ENCODE results near the gene FLT3LG.
A peak's percentile ranks its signal among the peaks of the same experiment; 100 is the strongest.
"Not testable (repeated sequence)": the region's sequence is repeated elsewhere in the genome, so short reads cannot be mapped to it uniquely, and the experiment has no call there.

Gene FLT3LG

GRCh38 chr19:49441210-49441959 is 32.6 kb upstream of the FLT3LG start, which contains the start of gene SLC17A7:
SLC17A7 (minus strand) TSS chr19:49441527; CDS start chr19:49441379, 148 bp downstream.
- DNase-seq, result peak; percentile 51

- no peak for DNase-seq
These were observed 32.1 kb upstream of the FLT3LG start for GRCh38 chr19:49441960-49442350.

DNA sequence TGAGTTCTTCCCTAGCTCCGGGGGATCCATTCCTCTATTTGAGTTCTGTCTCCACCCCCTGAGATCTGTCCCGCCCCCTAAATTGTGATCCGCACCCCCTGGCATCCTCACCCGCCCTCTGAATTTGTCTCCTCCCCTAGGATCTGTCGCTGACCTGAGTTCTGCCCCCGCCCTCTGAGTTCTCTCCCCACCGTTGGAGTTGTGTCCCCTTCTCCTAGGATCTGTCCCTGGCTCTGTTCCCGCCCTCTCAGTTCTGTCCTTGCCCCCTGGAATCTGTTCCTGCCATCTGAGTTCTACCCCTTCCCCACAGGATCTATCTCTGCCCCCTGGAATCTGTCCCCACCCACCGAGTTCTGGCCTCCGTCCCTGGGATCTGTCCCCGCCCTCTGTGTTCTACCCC is 31.7 kb upstream of the FLT3LG start:
- DNase-seq, result no peak

GRCh38 chr19:49442771-49443365 is 31.1 kb upstream of the FLT3LG start:
- peak; percentile 56 for DNase-seq

- DNase-seq, result peak; percentile 94
These were observed 30.5 kb upstream of the FLT3LG start for GRCh38 chr19:49443366-49444099.

DNA sequence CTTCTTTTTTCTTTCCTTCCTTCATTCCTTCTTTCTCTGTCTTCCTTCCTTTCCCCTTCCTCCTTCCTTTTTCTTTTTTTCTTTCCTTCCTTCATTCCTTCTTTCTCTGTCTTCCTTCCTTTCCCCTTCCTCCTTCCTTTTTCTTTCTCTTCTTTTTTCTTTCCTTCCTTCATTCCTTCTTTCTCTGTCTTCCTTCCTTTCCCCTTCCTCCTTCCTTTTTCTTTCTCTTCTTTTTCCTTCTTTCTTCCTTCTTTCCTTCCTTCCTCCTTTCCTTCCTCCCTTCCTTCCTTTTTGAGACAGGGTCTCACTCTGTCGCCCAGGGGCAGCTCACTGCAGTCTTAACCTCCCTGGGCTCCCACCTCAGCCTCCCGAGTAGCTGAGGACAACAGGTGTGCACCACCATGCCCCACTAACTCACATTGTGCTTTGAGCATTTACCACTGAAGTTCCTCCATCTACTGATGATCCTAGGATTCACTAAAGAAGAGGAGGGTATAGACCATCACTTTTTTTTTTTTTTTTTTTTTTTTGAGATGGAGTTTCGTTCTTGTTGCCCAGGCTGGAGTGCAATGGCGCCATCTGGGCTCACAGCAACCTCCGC is 29.8 kb upstream of the FLT3LG start:
- DNase-seq, result not testable (repeated sequence)

- no peak for DNase-seq
These were observed 28.0 kb upstream of the FLT3LG start for GRCh38 chr19:49445997-49446396.

DNA sequence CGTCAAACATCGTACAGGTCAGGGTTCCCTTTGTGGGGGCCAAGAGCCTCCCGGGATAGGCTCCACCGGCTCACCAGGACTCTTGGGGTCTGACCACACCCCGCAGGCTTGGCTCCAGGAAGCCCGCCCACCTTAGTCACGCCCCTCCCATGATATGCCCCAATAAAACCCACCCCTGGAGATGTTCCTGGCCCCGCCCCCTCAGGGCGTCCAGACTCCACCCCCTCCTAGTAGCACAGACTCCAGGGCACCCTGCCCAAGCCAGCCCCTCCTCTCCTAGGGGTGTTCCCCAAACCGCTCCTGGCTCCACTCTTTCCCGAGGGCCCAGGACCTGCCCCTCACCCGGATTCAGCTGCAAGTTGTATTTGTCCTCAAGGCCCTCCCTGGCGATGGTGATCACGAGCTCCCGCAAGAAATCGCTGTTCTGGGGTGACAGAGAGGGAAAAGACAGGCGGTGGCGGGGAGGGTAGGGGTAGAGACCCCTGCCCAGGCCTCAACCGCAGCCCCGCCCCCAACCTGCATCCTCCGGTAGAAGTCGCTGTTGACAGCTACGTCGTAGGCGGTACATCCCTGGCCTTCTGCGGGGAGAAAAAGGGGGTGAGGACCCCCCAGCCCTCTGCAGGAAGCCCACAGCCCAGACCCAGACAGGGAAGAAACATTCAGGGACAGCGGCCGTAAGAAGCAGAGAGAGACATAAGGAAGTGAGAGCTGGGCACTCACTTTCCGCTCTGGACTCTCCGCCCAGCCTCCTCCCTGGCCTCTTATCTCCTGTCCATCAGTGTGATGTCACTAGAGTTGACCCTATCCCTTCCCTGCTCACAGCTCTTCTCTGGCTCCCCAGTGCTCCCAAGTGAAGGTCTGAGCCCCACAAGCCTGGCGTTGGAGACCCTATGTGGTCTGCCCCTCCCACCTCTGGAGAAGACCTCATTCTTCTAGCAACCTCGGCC is 26.3 kb upstream of the FLT3LG start:
- peak; percentile 29 for DNase-seq

GRCh38 chr19:49448432-49448786 is 25.6 kb upstream of the FLT3LG start:
- no peak for DNase-seq

DNA sequence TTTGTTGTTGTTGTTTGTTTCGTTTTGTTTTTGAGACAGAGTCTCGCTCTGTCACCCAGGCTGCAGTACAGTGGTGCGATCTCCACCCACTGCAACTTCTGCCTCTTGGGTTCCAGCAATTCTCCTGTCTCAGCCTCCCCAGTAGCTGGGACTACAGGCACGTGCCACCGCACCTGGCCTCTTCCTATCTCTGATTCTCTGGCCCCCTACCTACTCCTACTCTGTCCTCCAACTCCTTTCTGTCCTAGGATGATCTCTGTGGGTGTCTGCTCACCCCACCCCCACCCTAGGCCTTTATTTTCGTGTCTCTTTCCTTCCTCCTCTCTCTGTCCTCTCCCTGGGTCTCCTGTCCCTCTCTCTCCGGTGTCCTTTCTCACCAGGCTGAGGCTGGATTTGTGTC is 23.6 kb upstream of the FLT3LG start:
- DNase-seq, result no peak

GRCh38 chr19:49451430-49452181 is 22.4 kb upstream of the FLT3LG start, which contains the start of gene PIH1D1:
PIH1D1 (minus strand) TSS chr19:49451814; CDS start chr19:49451574, 240 bp downstream.
- DNase-seq, result peak; percentile 90

- peak; percentile 97 for DNase-seq
These were observed 20.8 kb upstream of the FLT3LG start, which contains the start of gene ALDH16A1 for GRCh38 chr19:49453013-49453756. ALDH16A1 (plus strand) TSS chr19:49453225; CDS start chr19:49453332, 107 bp downstream.

- DNase-seq, result no peak
These were observed 20.2 kb upstream of the FLT3LG start for GRCh38 chr19:49453757-49454240.

GRCh38 chr19:49455773-49456172 is 18.2 kb upstream of the FLT3LG start:
- DNase-seq, result no peak

GRCh38 chr19:49456326-49456725 is 17.7 kb upstream of the FLT3LG start:
- DNase-seq, result no peak

- no peak for DNase-seq
These were observed 15.5 kb upstream of the FLT3LG start for GRCh38 chr19:49458567-49458903.

DNA sequence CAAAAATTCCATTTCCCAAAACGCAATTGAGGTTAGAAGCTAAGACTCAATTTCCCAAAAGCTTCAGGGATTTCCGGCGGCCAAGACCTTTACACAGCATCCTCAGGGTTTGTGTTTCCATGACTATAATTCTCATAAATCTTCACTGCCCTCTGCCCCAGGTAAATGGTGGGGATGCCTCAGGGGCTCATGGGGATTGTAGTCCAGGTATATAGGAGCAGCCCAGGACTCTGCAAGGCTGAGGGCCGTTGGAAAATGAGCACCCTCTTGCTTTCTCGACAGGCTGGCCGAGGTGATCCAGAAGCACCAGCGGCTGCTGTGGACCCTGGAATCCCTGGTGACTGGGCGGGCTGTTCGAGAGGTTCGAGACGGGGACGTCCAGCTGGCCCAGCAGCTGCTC is 14.6 kb upstream of the FLT3LG start:
- DNase-seq, result no peak

GRCh38 chr19:49461130-49461529 is 12.9 kb upstream of the FLT3LG start:
- not testable (repeated sequence) for DNase-seq

- no peak for DNase-seq
These were observed 12.4 kb upstream of the FLT3LG start for GRCh38 chr19:49461656-49462055.

DNA sequence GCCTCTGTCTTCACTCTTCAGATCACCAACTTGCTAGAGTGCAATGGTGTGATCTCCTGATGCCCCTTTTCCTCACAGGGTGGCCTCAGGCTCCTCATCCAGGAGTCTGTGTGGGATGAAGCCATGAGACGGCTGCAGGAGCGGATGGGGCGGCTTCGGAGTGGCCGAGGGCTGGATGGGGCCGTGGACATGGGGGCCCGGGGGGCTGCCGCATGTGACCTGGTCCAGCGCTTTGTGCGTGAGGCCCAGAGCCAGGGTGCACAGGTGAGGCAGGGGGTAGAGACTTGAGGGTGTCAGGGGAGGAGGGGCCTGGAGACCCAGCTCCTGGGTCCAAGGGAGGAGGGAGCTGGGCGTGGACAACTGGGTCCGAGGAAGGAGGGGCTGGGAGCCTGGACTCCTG is 11.5 kb upstream of the FLT3LG start:
- no peak for DNase-seq
